NCI-H69 (cell line): ENCODE results near the gene ALDH7A1.
"Not testable (repeated sequence)": the region's sequence is repeated elsewhere in the genome, so short reads cannot be mapped to it uniquely, and the experiment has no call there.

Source experiments
- DNase-seq: peaks from one replicate; lab custom pipeline; 2025; lab: John Stamatoyannopoulos, UW

The ALDH7A1 gene

GRCh38 chr5:126594748-126595485 is at the start of gene ALDH7A1:
ALDH7A1 (minus strand) TSS chr5:126595219; CDS start chr5:126595198, 21 bp downstream.
- DNase-seq, result peak; percentile 99

- DNase-seq, result no peak
Observed at GRCh38 chr5:126641387-126641786, 46.4 kb upstream of the ALDH7A1 start.

DNA sequence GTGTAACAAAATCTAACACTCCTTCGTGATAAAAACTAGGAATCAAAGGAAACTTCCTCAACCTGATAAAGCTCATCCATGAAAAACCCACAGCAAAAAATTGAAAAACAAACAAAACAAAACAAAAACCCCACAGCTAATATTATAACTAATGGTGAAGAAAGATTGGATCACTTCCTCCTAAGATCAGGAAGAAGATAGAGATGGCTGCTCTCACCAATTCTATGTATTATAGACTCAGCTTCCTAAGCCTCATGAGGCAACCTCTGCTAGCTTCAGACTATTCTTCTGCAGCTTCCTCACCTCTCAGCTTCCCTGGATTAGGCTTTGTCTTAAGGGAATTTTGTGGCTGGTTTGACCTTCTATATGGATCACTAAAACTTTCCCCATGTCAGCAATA is 45.8 kb upstream of the ALDH7A1 start:
- DNase-seq, result no peak

DNA sequence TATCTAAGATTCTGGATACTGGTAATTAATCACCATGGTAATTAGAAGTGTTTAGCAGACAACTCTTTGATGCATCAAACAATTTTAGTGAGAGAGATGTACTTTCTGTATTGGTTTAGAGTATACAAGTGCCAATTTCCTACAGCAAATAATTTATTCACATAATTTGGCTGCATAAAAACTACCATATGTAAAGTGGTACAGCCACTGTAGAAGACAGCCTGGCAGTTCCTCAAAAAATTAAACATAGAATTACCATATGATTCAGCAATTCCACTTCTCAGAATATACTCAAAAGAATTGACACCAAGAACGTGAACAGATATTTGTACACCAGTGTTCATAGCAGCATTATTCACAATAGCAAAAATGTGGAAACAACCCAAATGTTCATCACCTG is 41.9 kb upstream of the ALDH7A1 start:
- DNase-seq, result no peak

DNA sequence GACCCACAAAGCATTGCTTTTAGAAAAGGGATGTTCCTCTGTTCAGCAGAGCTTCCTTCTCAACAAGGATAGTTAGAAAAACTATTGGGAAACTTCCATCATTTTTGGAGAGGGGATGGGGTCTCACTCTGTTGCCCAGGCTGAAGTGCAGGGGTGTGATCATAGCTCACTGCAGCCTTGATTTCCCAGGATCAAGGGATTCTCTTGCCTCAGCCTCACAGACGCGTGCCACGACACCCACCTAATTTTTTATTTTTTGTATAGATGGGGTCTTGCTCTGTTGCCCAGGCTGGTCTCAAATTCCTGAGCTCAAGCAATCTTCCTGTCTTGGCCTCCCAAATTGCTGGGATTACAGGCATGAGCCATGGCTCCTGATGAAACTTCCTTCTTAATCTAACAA is 40.6 kb upstream of the ALDH7A1 start:
- DNase-seq, result no peak

DNA sequence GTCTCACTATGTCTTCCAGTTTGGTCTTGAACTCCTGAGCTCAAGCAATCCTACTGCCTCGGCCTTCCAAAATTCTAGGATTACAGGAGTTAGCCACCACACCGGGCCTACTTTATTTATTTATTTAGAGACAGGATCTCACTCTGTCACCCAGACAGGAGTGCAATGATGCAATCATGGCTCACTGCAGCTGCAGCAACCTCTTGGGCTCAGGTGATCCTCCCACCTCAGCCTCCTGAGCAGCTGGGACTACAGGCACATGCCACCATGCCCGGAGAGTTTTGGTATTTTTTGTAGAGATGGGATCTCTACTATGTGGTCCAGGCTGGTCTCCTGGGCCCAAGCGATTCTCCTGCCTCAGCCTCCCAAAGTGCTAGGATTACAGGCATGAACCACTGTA is 38.5 kb upstream of the ALDH7A1 start:
- peak; percentile 8 for DNase-seq

- DNase-seq, result no peak
Observed at GRCh38 chr5:126631920-126632319, 36.9 kb upstream of the ALDH7A1 start.

- DNase-seq, result no peak
Observed at GRCh38 chr5:126628102-126628501, 33.1 kb upstream of the ALDH7A1 start.

- DNase-seq, result no peak
Observed at GRCh38 chr5:126624534-126624933, 29.5 kb upstream of the ALDH7A1 start.

DNA sequence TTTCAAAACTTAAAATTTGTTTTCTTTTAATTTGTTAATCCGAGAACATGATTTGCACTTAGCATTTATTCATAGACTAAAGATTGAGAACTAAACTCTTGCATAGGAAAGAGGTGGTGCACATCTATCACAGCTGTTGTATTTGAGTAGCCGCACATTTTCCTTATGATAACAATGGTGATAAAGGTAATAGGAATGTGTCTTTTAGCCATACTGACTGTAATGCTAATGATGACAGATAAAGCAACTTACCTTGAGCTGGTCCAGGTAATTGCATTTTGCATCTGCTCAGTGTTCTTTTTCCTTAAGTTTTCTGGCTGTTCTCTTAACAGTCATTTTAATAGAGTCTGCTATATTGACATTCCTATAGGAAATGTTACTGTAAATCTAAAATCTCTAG is 24.8 kb upstream of the ALDH7A1 start:
- no peak for DNase-seq

DNA sequence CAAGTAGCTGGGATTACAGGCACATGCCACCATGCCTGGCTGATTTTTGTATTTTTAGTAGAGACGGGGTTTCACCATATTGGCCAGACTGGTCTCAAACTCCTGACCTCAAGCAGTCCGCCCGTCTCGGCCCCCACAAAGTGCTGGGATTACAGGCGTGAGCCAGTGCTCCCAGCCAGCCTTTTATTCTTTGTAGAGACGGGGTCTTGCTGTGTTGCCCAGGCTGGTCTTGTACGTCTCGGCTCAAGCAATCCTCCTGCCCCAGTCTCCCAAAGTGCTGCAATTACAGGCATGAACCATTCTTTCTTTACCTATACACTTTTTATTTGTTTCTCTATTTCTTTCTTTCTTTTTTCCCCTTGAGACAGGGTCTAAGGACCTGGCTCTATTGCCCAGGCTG is 22.6 kb upstream of the ALDH7A1 start:
- DNase-seq, result not testable (repeated sequence)

DNA sequence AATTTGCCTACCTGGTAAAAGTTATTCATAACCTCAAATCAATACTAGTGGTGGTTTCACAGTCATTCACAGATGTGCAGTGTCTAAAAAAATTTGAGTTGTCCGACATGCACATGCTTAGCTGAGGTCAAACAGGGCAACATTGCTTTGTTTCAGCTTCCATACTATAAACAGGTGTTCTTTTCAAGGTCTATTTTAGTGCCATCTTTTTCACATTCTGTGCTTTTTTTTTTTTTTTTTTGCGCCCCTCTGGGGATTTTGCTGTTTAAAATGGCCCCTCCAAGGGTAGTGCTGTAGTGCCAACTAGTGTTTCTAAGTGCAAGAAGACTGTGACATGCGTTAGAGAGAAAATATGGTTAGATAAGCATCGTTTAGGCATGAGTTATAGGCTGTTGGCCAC is 20.3 kb upstream of the ALDH7A1 start:
- no peak for DNase-seq

GRCh38 chr5:126613941-126614592 is 19.0 kb upstream of the ALDH7A1 start:
- DNase-seq, result no peak

- DNase-seq, result no peak
Observed at GRCh38 chr5:126610616-126611015, 15.6 kb upstream of the ALDH7A1 start.

DNA sequence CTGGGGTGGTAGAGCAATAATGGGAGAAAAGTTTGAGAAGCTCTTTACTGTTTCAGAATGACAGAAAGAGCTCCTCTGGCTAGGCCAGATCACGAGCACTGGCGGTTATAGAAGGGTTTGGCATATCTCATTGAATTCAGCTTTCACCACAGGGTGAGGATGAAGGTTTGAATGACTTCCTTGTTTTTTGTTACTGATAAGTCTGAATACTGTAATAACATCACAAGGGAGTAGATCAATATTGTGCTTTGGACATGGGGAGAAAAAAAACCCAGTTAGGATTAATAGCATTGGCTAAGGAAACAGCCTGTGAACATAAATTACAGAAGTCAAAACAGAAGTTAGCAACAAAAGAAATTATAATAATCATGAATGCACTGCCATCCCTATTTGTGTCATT is 15.1 kb upstream of the ALDH7A1 start:
- no peak for DNase-seq

GRCh38 chr5:126605525-126605924 is 10.5 kb upstream of the ALDH7A1 start:
- no peak for DNase-seq

GRCh38 chr5:126603402-126603991 is 8.5 kb upstream of the ALDH7A1 start:
- DNase-seq, result no peak

DNA sequence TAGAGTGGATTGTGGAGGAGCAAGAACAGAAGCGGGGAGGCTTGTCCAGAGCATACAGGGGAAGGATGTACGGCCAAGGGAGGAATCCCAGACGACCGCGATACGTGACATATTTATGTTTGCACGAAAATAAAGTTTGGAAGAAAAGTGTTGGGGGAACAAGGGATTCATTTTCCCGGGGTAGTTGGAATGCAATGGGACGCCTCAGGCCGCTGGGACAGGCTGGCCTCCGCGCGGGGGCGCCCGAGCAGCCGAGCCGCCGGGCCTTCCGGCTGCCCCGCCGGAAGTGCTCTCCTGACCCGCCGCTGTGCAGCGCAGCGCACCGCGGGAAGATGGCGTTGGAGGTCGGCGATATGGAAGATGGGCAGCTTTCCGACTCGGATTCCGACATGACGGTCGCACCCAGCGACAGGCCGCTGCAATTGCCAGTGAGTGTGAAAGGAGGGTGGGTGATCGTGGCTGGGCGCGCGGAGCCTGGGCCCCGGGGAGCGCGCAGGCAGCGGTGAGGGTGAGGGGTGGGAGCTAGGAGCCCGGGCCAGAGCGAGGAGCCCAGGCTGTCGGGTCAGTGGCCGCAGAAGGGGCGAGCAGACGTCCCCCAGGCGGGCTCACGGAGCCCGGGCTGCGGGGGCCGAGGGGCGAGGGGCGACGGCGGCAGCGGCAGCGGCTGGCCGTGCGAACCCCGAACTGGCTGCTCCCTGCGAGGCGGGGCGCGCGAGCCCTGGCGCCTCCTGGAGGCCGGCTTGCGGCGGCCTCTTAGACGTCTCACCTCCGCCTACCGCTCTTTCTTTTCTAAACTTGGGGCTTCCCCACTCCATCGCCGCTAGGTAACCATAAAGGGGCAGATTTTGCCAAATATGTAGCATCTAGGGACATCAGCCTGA is 5.9 kb upstream of the ALDH7A1 start, which contains the start of gene PHAX:
TSS of gene PHAX (plus strand) at position 317 of the 881 bp plus-strand sequence. CDS start at position 333, 16 bp downstream.
- peak; percentile 92 for DNase-seq

DNA sequence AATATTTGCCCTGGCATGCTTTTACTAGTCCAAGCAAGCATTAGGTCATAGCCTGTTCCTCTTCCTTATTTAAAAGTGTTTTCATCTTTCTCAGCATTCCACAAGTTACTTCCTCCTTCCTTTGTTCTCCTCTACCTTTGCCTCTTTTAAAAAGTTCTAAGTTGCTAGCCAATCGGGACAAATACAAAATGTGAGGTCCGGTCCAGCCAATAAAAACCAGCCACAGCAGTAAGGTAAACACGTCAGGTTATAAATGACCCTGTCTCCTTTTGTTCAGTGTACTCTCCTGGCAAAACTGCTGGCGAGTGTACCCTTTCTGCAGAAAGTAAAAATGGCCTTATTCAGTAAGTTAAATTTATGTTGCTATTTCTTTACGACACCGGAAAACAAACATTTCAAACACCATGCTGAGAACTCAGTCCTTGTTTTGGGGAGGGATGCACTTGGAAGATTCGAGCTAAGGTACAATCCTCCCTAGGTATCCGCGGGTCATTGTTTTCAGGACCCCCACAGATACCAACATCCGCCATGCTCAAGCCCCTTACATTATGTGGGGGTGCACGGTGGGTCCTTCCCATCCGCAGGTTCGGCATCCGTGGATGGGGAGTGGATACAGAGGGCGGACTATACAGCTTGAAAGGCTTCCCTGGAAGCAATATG is 5.1 kb upstream of the ALDH7A1 start:
- DNase-seq, result not testable (repeated sequence)

DNA sequence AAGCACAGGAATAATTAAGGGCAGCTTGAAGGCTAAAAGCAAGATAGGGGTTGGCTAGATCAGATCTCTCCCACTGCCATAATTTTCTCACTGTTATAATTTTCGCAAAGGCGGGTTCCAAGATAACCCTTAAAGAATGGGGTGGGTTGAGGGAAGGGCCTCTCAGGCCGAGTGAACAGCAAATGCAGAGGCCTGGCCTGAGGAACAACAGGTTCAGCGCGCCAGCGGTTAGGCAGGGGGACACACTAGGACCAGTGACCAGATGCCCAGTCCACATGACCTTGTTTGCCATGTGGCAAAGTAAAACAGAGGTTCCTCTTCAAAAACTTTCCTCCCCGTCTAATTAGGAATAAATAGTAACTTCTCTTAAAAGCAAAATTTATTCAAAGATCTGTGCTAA is 4.5 kb upstream of the ALDH7A1 start:
- no peak for DNase-seq

DNA sequence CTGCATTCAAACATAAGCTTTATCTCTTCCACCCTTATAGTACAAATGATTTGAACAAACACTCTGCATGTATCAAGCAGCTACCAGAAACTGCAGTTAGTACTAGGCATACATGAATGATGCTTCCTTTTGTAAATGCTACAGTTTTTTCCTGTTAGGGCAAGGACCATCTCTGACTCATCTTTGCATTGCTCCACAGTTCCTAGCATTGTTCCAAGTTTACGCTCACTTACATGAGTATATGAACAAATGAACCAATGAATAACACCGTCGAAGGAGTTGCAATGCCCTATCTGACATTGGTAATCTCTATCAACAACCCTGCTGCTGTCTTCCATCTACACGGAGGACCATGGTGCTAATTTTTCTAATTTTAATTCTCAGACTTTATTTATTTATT is 2.1 kb upstream of the ALDH7A1 start:
- DNase-seq, result no peak
